Measurements from ENCODE around the gene ITK. TPM values are rescaled to one million over a fixed set of nuclear protein-coding genes. Genes with fewer than 3 reads are reported as not detected.

Gene ITK
- total RNA-seq: not detected in 2 replicates

DNA sequence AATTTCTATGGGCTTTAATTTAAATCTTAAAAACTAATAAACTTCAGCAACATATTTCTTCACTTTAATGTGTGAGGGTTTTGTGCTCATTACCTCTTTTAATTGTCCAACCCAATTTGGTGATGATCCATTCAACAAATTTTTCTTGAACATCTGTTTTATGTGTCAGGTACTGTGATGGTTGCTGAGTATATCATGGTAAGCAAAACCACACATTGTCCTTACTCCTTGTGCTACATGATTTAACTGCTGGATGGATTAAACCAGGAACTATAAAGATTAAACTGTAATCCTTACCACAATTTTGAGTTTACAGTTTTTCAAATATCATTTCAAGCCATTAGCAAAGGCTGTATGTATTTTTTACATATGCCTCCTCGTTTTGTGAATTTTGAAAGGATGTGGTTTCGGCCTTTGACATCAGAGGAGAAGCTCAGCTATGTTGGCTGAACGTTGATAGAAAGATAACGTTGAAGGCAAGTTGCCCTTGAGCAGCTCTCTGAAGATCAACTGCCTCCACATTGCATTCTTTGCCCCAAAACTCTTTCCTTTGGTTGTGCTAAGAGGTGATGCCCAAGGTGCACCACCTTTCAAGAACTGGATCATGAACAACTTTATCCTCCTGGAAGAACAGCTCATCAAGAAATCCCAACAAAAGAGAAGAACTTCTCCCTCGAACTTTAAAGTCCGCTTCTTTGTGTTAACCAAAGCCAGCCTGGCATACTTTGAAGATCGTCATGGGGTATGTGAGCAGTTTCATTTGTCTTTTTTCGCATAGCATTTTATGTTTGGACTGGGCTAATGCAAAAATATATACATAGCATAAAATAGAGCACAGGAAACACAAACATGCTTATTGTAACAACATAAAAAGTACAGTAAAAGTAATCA lies at the start of gene ITK:
ITK (plus strand) TSS at position 467 of the 891 bp plus-strand sequence; CDS start at position 605, 138 bp downstream.

DNA sequence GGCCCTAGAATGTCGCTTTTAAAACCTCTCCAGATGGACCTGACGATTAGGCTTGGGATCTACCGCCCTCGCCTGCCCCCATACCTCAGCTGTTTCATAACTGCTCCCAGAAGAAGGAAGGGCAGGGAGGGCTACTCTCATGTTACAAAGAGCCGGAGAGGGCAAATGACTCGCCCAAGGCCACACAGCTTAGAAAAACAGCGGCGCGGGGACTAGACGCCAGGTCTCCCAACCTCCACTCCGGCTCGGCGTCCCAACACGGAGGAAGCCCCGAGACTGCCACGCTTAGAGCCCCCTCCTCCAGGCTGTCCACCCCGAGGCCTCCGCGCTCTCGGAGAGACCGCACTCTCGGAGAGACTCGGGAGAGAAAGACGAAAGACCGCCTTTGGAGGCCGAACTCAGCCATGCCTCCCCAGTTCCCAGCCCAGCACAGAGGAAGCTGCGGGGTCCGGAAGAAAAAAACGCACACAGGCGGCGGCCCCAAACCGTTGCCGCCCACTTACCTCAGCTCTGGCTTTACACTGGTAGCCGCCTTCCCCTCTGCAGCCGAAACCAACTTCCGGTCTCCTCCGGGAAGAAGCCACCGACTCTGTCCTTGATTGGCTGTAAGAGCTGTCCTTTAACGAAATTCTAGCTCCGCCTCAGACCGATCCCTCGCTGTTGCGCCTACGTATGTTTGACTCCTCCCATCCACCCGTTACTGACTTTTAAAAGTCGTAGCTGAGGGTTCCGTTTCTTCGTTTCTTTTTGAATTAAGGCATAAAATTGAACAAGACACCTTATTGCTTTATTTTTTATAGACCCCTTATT lies 38.1 kb upstream of the ITK start, which contains the start of gene MED7:
MED7 (minus strand) TSS at position 549 of the 810 bp plus-strand sequence. CDS start 3,434 bp downstream, outside the sequence.

DNA sequence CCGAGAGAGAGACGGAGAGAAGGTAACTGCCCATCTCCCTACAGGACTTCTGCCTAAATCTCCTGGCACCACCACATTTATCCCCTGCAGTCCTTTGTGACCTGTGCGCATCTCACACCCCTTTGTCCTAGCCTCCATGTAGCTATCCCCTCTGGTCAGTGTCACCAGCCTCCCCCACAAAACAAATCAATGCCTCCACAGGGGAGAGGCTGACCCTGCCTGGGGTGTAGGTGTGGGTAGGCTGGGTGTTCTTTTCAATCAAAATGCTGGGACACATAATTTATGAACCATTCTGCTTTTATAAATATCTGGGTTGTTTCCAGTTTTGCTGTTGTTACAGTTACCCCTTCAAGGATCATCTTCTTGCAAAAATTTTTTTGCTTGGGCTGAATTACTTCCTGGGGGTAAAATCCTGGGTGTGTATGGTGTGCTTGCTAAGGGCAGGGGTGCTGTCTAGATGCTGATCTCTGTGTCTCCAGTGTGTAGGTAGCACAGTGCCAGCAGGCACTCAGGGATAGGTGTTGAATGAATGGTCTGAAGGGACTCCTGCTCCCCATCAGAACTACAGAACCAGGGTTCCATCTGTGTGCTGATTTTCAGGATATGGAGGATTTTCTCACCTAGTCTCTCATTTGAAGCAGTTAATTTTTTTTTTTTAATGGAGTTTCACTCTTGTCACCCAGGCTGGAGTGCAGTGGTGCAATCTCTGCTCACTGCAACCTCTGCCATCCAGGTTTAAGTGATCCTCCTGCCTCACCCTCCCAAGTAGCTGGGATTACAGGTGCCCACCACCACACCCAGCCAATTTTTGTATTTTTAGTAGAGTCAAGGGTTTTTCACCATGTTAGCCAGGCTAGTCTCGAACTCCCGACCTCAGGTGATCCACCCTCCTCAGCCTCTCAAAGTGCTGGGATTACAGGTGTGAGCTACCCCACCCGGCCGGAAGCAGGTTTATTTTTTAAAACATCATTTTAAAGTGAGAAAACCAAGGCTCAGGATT lies 14.1 kb upstream of the ITK start, which contains the start of gene GARIN3:
GARIN3 (minus strand) TSS at position 51 of the 1,000 bp plus-strand sequence. CDS start 96 bp downstream, outside the sequence.

DNA sequence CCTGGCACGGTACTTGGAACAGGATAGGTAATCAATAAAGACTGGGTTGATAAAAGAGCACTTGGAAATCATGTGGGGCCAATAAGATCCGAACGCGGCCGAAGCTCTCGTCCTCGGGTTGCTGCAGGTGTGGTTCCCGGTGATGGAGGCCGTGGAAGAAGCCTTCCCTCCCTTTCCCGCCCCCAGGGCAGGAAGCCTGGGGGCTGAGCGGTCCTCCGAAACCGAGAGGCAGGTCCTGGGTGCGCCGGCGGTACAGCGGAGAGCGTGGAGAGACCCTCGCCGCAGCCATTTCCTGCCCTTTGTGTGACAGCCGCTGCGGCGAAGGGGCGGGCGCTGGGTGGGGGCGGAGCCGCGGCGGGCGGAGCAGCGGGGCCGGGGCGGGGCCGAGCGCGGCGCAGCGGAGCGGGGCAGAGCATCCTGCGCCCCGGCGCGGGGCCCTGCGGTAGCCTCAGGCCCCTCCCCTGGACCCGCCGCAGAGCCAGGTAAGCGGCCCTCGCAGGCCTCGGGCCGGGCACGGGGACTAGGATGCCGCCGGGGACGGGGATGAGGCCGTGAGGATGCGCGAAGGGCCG lies 85.2 kb downstream of the ITK start, which contains the start of gene CYFIP2:
CYFIP2 (plus strand) TSS at position 410 of the 572 bp plus-strand sequence. CDS start 19,239 bp downstream, outside the sequence.

Other genes starting within 250 kb of the ITK start
- not detected in 2 replicates for gene TIMD4, start 217.6 kb upstream of the ITK start, total RNA-seq
- gene HAVCR1, start 121.7 kb upstream of the ITK start, total RNA-seq: 0.88 TPM in 1 of 2 replicates, not detected in the other
- gene HAVCR2, start 71.8 kb upstream of the ITK start, total RNA-seq: 0.22 TPM in 1 of 2 replicates, not detected in the other
- gene MED7, start 38.0 kb upstream of the ITK start, total RNA-seq: 8.3 and 9.9 TPM in 2 replicates
- gene GARIN3, start 14.6 kb upstream of the ITK start, total RNA-seq: not detected in 2 replicates
- gene CYFIP2, start 85.3 kb downstream of the ITK start, total RNA-seq: 15.3 and 23.9 TPM in 2 replicates